Stimulated activated CD8-positive, alpha-beta memory T cell treated with anti-CD3 and anti-CD28 coated beads, Interleukin-12 subunit alpha, Interleukin-12 subunit beta, amount 100 ng/mL, for 4 hours (primary cell): Measurements from ENCODE around the gene CMIP.
A peak's percentile ranks its signal among the peaks of the same experiment; 100 is the strongest.
"Not testable (repeated sequence)": the region's sequence is repeated elsewhere in the genome, so short reads cannot be mapped to it uniquely, and the experiment has no call there.

ENCODE experiments used
- DNase-seq: peaks from one replicate; pipeline ENCODE4 v3.0.0-alpha.2; 2020; ENCODE audit warnings: low read depth

The CMIP gene

DNA sequence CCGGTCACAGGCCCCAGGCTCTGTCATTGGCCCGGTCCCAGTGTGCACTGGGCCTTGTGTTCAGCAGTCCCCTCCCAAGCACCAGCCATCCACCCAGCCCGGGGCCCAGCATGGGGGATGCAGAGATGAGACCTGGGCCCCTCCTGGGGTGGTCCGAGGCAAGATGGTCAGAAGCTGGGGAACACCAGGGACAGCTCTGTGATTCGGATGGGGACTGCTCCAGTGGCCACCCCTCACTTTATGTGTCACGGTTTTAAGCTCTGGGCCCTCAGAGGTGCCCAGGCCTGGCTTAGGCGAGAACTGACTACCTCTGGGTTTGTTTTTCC, 242.5 kb downstream of the CMIP start:
- no peak for DNase-seq

GRCh38 chr16:81688182-81688581, 243.6 kb downstream of the CMIP start:
- DNase-seq = no peak

GRCh38 chr16:81688839-81689238, 244.2 kb downstream of the CMIP start:
- not testable (repeated sequence) for DNase-seq

GRCh38 chr16:81692021-81692420, 247.4 kb downstream of the CMIP start:
- no peak for DNase-seq

DNA sequence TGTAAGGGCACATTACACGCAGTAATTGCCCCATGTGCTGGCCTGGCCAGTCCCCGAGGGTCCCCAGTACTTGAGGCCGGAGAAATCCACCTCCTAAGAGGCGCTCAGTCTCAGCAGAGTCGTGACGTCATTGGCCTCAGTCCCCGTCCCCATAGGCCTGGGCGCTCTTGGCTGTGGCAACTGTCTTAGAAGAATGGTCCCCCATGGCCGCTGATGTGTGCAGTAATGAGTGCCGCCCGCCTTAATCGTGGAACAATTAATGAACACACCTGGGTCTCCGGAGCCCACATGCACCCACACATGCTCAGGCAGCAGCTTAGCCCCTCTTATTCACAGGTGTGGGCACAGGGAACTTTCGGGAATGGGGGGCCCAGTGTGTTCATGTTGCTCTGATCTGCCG, 248.0 kb downstream of the CMIP start:
- no peak for DNase-seq

DNA sequence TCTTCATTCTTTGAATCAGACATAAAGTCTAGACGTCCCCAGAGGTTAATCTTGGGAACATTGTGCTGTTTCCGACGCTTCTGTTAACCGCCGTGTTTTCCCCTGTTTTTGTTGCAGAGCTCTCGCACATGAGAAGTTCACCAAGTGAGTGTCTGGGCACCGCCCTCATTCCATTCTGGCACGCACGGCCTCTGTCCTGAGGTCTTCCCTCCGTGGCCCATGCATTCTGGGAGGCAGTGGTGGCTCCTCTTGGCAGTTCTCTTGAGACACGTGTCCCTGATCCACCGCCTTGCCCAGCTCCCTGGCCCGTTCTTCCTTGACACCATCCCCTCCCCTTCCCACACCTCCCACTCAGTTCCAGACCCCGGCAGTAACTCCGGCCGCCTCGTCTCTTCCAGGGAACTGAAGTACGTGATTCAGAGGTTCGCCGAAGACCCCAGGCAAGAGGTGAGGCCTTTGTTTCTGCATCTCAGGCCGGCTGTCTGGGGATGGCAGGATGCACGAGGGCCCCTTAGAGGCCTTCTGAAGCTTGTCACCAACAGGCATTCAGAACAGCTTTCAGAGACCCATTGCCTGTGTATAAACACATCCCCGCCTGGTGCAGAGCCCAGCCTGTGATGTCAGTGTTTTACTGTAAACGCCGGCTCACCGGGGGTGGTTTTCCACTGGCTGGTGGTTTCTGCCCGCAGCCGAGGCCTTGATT, 248.6 kb downstream of the CMIP start:
- no peak for DNase-seq

- DNase-seq = no peak
These were observed 249.2 kb downstream of the CMIP start for GRCh38 chr16:81693744-81694303.

GRCh38 chr16:81694494-81695280, 250.1 kb downstream of the CMIP start:
- DNase-seq = no peak

DNA sequence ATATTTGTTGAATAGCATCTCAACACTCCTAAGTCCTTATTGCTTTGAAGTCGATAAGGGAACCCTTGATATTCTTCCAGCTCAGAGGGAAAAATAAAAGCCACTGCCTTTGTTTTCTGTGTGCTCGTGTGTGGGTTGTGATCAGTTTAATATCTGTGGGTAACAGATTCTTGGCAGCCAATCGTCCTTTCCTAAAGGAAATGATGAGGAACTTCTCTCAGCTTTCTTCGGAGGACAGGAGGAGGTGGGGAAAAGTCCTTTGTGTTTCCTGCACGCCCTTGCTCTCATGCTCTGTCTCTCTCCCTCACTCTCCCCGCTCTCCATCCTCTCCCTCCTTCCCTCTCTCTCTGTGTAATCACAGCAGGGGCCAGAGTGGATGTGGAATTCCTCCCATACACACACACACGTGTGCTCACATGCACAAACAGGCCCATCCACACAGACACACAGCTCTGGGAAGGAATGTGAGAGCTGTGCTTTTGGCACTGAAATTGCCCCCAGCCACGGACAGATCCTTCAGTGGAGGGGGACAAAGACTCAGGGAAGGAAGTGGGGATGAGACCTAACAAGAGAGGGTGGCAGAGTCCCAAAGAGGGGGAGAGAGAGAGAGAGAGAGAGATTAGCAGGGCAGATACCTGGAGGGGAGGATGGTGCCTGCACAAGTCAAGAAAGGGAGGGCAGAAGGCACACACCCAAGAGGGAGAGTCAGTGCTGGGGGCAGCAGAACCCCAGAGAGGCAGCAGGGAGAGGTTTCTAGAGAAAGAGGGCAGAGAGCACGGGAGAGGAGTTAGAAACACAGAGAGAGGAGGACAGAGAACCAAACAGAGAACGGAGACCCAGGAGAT, 250.9 kb downstream of the CMIP start:
- no peak for DNase-seq

- no peak for DNase-seq
These were observed 251.8 kb downstream of the CMIP start for GRCh38 chr16:81696166-81696960.

GRCh38 chr16:81696961-81697615, 252.5 kb downstream of the CMIP start:
- peak; percentile 15 for DNase-seq

DNA sequence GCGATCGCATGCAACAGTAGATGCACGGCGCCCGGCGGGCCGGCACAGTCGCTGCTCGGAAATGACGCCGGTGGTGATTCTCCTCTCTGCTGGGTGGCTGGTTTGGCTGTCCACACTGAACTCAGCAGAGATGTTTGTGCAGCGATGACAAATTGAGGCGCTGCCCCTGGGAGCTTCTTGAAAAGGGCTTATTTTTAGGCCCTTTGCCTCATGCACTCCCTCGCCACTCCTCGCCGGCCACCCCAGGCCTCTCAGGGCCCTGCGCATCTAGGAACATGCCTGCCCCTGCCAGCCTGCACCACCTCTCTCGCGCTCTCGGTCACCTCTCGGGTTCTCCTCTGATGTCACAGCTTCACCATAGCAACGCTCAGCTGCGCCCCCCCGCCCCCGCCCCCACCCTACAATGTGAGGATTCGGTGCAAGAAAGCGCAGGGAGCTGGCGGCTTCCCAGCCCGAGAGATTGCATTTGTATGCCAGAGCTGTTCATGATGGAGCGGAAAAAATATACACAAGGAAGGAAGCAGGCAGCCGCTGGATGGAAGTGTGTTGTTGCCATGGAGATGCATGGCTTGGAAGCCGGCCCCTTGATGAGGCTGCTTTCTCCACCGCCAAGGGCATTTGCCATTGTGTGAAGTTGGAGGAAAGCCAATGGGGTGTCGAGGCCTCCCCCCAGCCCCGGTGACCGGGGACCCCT, 253.2 kb downstream of the CMIP start:
- no peak for DNase-seq

DNA sequence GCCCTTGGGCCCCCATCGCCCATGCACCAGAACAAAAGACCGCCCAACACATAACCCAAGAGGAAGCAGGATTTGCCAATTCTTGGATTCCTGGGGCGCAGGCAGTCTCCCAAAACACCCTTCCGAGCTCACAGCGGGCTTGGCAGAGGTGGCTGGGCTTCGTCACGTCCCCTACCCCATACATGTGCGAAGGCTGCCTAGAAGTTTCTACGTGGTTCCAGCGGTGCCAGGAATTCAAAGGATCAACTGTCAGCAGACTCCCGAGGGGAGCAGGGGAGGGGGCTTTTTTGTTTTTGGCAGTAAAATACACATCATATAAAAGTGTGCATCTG, 253.7 kb downstream of the CMIP start:
- DNase-seq = no peak

DNA sequence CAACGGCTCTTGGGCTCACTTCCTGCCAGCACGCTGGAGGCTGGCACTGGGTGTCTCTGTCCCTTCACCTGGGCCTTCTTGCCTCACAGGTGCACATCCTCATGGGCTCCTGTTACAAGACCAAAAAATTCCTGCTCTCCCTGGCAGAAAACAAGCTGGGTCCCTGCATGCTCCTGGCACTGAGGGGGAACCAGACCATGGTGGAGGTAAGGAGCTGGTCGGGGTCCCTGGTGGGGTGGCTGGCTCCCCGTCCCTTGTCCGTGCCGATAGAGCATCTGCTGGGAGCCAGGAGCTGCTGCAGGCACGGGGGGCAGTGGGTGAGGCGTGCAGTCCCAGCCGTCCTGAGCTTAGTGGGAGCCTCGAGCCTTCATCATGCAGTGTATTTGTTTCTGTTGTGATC, 255.0 kb downstream of the CMIP start:
- DNase-seq = no peak

- no peak for DNase-seq
These were observed 255.6 kb downstream of the CMIP start for GRCh38 chr16:81700071-81700779.

- no peak for DNase-seq
These were observed 256.2 kb downstream of the CMIP start for GRCh38 chr16:81700780-81701165.

- DNase-seq = no peak
These were observed 256.8 kb downstream of the CMIP start for GRCh38 chr16:81701296-81701970.

GRCh38 chr16:81702506-81702905, 257.9 kb downstream of the CMIP start:
- DNase-seq = no peak
